ENCODE data around the gene KRTAP21-3.

DNA sequence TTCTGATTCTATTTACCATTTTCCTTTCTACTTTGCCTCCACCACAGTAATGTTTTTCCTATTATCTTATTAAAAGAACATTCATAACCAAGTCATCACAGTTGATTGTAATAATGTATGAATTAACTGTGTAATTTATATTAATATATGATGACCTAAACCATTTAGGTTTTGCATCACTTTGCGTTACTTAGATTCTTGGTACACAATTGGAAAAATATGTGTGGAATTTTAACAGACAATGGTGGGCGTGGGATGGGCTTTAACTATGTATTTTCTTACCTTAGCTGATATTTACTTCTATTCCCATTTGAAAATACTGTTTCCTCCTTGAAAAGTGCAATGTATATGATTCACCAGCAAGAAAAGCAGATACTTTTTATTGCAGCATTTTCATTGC lies 3.6 kb downstream of the KRTAP21-3 start:
- TF ChIP-seq EZH2phosphoT487 (IDR thresholded peaks at IDR 0.05; ENCODE audit: insufficient read depth, low read depth), result no peak
- no peak for TF ChIP-seq EZH2 (IDR thresholded peaks at IDR 0.05; ENCODE audit: insufficient read depth, poor library complexity, severe bottlenecking)

Data from GM23248 (cell line).